Measurements from ENCODE around the gene TP53BP1.
A peak's percentile ranks its signal among the peaks of the same experiment; 100 is the strongest.
"Not testable (repeated sequence)": the region's sequence is repeated elsewhere in the genome, so short reads cannot be mapped to it uniquely, and the experiment has no call there.

TP53BP1 gene, protein sequence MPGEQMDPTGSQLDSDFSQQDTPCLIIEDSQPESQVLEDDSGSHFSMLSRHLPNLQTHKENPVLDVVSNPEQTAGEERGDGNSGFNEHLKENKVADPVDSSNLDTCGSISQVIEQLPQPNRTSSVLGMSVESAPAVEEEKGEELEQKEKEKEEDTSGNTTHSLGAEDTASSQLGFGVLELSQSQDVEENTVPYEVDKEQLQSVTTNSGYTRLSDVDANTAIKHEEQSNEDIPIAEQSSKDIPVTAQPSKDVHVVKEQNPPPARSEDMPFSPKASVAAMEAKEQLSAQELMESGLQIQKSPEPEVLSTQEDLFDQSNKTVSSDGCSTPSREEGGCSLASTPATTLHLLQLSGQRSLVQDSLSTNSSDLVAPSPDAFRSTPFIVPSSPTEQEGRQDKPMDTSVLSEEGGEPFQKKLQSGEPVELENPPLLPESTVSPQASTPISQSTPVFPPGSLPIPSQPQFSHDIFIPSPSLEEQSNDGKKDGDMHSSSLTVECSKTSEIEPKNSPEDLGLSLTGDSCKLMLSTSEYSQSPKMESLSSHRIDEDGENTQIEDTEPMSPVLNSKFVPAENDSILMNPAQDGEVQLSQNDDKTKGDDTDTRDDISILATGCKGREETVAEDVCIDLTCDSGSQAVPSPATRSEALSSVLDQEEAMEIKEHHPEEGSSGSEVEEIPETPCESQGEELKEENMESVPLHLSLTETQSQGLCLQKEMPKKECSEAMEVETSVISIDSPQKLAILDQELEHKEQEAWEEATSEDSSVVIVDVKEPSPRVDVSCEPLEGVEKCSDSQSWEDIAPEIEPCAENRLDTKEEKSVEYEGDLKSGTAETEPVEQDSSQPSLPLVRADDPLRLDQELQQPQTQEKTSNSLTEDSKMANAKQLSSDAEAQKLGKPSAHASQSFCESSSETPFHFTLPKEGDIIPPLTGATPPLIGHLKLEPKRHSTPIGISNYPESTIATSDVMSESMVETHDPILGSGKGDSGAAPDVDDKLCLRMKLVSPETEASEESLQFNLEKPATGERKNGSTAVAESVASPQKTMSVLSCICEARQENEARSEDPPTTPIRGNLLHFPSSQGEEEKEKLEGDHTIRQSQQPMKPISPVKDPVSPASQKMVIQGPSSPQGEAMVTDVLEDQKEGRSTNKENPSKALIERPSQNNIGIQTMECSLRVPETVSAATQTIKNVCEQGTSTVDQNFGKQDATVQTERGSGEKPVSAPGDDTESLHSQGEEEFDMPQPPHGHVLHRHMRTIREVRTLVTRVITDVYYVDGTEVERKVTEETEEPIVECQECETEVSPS (N-terminal part only)

DNA sequence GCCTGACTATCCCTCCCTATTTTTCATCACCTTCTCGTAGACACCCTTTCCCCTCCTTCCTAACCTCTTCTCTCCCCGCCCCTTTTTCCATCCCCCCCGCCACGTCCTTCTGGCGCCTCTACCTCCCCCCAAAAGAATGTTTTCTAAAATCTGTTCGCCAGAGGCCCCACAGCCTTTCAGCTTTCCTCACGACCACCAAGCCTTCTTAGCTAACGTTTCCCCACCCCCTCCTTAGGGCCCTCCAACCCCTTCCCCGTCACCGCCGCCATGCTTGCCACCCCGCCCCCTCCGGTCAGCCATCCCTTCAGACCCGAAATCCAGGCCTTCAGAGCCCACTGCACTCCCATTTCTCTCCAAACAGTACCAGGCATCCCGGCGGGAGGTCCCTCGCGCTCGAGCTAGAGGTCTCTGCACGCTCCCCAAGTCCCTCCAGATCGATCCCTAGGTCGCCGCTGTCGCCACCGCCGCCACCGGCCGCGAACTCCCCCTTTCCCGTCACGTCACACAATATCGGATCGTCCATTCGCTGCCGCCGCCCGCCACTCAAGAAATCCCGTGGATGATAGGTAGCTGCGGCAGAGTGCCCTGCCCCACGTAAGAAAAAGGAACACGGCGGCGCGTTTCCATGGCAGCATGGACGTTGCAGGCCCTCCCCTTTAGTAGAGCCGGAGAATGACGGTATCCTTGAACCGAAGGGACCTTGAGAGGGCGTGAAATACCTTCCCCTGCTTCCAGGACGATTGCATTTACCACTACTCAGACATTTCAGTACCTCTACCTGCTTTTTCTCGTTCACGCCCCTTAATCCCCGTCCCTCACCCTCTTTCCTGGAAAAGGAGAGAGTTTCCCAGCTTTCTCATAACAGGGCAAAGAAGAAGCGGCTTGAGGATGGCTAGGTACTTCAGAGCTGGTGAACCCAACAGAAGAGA, at the start of gene TP53BP1:
TSS of gene TP53BP1 (minus strand) at position 484 of the 929 bp plus-strand sequence. CDS start at position 371, 113 bp downstream.
- peak; percentile 90 to 94 for DNase-seq (ENCODE audit: low read depth in 2 of 2)

DNA sequence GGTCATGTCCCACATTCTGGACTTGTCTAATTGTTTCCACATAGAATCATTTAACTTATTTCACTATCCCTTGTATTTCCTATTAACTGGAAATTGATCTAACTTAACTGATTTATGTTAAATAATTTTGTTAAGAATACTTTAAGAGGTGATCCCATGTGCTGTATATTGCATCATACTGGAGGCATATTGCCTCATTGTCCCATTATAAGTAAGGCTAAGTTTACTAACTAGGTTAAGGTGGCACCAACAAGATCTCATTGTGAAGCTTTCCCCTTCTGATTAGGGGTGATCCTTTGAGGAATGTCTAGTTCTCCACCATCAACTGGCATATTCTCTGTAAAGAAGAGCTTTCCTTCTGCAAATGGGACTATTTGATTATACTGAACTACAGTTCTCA, 48.8 kb upstream of the TP53BP1 start:
- DNase-seq (ENCODE audit: low read depth in 2 of 2): no peak

DNA sequence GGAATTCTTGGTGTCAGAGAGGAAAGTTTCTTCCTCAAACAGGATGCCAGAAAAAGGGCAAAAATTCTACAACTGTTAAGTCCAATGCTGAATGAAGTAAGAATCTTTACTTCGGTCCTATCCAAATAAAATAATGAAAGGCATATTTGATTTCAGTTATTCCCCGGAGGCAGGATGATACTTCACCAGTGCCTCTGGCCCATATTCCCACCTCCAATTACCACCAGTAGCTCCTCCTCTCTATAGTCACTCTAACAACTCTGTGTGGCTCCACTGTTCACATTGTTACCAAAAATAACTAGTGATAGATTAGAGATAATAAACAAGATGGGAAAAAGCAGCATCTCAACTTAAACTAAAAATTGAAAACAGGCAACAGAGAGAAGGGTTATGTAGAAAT, 45.1 kb upstream of the TP53BP1 start:
- no peak for DNase-seq (ENCODE audit: low read depth in 2 of 2)

DNA sequence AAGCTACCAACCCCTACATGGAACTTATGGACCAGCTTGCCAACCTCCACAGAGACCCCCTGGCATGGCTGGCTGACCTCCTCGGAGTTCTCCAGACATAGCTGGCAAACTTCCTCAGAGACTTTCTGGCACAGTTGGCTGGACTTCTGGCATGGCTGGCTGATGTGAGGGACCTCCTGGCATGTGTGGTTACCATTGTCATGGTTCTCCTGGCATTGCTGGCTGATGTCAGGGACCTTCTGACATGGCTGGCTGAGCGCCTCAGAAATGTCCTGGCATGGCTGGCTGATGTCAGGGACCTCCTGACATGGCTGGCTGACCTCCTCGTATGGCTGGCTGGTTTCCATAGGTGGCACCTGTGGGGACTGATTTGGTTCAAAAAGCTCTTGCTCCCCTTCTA, 41.9 kb upstream of the TP53BP1 start:
- no peak for DNase-seq (ENCODE audit: low read depth in 2 of 2)

DNA sequence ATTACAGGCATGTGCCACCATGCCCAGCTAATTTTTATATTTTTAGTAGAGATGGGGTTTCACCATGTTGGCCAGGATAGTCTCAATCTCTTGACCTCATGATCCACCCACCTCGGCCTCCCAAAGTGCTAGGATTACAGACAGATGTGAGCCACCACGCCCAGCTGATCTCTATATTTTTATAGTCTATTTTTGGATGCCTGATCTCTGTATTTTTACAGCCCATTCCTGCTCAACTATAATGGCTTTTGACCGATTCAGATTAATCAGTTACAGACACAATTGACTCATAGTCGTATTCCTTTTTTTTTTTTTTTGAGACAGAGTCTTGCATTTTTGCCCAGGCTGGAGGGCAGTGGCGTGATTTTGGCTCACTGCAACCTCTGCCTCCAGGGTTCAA, 39.9 kb upstream of the TP53BP1 start:
- not testable (repeated sequence) for DNase-seq (ENCODE audit: low read depth in 2 of 2)

DNA sequence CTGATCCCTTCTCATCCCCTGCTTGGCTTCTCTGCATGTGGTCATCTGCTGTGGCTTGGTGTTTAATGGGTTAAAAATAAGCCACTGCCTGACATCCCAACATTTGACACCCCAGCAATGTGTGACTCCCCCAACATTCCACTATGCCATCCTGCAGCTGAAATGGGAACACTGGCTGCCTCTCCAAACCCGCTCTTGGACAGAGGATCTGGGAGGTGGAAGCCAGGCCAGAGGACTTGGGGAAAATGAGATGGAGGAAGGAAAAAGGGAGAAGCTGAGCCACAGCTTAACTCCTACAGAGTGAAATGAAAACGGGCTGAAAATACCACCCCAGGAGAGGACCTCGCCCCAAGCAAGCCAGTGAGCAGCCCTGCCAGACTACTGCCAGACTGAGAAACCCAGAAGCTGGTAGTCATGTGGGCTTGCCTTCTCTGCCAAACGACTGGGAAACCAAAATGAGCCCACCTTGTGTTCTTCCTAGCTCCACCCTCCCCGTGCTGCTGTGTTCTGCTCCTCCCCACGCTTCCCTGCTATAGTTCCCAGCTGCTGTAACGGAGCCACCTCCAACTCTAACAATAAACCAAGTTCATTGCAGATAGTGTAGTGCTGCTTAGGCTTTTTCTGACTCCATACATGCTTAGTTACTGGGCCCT, 38.2 kb upstream of the TP53BP1 start:
- no peak for DNase-seq (ENCODE audit: low read depth in 2 of 2)

DNA sequence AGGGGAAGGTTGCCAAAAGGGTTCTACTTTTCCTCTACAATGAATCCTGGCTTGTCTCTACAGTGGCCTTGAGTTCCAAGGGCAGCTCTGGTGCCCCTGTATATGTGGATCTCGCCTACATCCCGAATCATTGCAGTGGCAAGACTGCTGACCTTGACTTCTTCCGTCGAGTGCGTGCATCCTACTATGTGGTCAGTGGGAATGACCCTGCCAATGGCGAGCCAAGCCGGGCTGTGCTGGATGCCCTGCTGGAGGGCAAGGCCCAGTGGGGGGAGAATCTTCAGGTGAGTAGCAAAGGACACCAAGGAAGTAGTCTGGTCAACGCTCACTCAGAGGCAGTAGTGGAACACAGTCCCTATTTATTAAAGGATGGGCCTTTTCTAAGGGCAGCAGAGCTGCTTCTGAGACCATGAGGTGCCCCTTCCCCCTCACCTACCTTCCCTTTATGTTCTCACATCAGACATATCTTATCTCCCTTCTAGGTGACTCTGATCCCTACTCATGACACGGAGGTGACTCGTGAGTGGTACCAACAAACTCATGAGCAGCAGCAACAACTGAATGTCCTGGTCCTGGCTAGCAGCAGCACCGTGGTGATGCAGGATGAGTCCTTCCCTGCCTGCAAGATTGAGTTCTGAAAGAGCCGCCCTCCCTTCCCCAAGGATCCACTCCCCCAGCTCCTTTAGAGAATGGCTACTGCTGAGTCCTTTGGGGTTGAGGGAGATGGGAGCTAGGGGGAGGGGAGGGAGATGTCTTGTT, 36.8 kb upstream of the TP53BP1 start:
- no peak for DNase-seq (ENCODE audit: low read depth in 2 of 2)

DNA sequence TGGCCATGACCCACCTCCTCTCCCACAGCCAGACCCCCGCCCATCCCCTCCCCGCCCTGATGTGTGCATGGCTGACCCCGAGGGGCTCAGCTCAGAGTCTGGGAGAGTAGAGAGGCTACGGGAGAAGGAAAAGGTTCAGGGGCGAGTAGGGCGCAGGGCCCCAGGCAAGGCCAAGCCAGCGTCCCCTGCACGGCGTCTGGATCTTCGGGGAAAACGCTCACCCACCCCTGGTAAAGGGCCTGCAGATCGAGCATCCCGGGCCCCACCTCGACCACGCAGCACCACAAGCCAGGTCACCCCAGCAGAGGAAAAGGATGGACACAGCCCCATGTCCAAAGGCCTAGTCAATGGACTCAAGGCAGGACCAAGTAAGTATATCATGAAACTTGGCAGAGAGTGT, 36.2 kb upstream of the TP53BP1 start:
- DNase-seq (ENCODE audit: low read depth in 2 of 2): no peak

DNA sequence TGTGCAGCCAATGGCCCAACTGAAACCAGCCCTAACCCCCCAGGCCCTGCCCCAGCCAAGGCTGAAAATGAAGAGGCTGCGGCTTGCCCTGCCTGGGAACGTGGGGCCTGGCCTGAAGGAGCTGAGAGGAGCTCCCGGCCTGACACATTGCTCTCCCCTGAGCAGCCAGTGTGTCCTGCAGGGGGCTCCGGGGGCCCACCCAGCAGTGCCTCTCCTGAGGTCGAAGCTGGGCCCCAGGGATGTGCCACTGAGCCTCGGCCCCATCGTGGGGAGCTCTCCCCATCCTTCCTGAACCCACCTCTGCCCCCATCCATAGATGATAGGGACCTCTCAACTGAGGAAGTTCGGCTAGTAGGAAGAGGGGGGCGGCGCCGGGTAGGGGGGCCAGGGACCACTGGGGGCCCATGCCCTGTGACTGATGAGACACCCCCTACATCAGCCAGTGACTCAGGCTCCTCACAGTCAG, 35.6 kb upstream of the TP53BP1 start:
- DNase-seq (ENCODE audit: low read depth in 2 of 2): no peak

DNA sequence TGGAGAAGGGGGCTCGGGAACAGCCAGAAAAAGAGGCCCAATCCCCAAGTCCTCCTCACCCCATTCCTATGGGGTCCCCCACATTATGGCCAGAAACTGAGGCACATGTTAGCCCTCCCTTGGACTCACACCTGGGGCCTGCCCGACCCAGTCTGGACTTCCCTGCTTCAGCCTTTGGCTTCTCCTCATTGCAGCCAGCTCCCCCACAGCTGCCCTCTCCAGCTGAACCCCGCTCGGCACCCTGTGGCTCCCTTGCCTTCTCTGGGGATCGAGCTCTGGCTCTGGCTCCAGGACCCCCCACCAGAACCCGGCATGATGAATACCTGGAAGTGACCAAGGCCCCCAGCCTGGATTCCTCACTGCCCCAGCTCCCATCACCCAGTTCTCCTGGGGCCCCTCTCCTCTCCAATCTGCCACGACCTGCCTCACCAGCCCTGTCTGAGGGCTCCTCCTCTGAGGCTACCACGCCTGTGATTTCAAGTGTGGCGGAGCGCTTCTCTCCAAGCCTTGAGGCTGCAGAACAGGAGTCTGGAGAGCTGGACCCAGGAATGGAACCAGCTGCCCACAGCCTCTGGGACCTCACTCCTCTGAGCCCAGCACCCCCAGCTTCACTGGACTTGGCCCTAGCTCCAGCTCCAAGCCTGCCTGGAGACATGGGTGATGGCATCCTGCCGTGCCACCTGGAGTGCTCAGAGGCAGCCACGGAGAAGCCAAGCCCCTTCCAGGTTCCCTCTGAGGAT, 35.0 kb upstream of the TP53BP1 start:
- no peak for DNase-seq (ENCODE audit: low read depth in 2 of 2)

DNA sequence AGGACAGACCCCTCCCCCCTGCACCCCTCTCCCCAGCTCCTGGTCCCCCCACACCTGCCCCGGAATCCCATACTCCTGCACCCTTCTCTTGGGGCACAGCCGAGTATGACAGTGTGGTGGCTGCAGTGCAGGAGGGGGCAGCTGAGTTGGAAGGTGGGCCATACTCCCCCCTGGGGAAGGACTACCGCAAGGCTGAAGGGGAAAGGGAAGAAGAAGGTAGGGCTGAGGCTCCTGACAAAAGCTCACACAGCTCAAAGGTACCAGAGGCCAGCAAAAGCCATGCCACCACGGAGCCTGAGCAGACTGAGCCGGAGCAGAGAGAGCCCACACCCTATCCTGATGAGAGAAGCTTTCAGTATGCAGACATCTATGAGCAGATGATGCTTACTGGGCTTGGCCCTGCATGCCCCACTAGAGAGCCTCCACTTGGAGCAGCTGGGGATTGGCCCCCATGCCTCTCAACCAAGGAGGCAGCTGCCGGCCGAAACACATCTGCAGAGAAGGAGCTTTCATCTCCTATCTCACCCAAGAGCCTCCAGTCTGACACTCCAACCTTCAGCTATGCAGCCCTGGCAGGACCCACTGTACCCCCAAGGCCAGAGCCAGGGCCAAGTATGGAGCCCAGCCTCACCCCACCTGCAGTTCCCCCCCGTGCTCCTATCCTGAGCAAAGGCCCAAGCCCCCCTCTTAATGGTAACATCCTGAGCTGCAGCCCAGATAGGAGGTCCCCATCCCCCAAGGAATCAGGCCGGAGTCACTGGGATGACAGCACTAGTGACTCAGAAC, 34.3 kb upstream of the TP53BP1 start:
- no peak for DNase-seq (ENCODE audit: low read depth in 2 of 2)

DNA sequence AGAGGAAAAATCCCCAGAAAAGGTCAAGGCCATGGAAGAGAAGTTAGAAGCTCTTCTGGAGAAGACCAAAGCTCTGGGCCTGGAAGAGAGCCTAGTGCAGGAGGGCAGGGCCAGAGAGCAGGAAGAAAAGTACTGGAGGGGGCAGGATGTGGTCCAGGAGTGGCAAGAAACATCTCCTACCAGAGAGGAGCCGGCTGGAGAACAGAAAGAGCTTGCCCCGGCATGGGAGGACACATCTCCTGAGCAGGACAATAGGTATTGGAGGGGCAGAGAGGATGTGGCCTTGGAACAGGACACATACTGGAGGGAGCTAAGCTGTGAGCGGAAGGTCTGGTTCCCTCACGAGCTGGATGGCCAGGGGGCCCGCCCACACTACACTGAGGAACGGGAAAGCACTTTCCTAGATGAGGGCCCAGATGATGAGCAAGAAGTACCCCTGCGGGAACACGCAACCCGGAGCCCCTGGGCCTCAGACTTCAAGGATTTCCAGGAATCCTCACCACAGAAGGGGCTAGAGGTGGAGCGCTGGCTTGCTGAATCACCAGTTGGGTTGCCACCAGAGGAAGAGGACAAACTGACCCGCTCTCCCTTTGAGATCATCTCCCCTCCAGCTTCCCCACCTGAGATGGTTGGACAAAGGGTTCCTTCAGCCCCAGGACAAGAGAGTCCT, 33.4 kb upstream of the TP53BP1 start:
- DNase-seq (ENCODE audit: low read depth in 2 of 2): no peak

DNA sequence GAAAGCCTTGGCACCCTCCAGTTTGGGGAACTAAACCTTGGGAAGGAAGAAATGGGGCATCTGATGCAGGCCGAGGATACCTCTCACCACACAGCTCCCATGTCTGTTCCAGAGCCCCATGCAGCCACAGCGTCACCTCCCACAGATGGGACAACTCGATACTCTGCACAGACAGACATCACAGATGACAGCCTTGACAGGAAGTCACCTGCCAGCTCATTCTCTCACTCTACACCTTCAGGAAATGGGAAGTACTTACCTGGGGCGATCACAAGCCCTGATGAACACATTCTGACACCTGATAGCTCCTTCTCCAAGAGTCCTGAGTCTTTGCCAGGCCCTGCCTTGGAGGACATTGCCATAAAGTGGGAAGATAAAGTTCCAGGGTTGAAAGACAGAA, 32.2 kb upstream of the TP53BP1 start:
- no peak for DNase-seq (ENCODE audit: low read depth in 2 of 2)

DNA sequence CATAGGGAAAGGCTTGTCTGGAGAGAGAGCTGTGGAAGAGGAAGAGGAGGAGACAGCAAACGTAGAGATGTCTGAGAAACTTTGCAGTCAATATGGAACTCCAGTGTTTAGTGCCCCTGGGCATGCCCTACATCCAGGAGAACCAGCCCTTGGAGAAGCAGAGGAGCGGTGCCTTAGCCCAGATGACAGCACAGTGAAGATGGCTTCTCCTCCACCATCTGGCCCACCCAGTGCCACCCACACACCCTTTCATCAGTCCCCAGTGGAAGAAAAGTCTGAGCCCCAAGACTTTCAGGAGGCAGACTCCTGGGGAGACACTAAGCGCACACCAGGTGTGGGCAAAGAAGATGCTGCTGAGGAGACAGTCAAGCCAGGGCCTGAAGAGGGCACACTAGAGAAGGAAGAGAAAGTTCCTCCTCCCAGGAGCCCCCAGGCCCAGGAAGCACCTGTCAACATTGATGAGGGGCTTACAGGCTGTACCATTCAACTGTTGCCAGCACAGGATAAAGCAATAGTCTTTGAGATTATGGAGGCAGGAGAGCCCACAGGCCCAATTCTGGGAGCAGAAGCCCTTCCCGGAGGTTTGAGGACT, 31.4 kb upstream of the TP53BP1 start:
- no peak for DNase-seq (ENCODE audit: low read depth in 2 of 2)

DNA sequence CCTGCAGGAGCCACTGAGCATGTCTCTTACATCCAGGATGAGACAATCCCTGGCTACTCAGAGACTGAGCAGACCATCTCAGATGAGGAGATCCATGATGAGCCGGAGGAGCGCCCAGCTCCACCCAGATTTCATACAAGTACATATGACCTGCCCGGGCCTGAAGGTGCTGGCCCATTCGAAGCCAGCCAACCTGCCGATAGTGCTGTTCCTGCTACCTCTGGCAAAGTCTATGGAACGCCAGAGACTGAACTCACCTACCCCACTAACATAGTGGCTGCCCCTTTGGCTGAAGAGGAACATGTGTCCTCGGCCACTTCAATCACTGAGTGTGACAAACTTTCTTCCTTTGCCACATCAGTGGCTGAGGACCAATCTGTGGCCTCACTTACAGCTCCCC, 30.7 kb upstream of the TP53BP1 start:
- no peak for DNase-seq (ENCODE audit: low read depth in 2 of 2)

DNA sequence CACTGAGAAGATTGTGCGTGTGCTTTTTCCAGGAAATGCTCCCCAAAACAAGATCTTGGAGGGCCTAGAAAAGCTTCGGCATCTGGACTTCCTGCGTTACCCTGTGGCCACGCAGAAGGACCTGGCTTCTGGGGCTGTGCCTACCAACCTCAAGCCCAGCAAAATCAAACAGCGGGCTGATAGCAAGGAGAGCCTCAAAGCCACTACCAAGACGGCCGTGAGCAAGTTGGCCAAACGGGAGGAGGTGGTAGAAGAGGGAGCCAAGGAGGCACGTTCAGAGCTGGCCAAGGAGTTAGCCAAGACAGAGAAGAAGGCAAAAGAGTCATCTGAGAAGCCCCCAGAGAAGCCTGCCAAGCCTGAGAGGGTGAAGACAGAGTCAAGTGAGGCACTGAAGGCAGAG, 29.3 kb upstream of the TP53BP1 start:
- no peak for DNase-seq (ENCODE audit: low read depth in 2 of 2)

DNA sequence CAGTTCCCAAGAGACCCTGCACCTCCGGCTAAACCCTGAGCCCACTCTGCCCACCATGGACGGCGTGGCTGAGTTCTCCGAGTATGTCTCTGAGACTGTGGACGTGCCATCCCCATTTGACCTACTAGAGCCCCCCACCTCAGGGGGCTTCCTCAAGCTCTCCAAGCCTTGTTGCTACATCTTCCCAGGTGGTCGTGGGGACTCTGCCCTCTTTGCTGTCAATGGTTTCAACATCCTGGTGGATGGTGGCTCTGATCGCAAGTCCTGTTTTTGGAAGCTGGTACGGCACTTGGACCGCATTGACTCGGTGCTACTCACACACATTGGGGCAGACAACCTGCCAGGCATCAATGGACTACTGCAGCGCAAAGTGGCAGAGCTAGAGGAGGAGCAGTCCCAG, 28.5 kb upstream of the TP53BP1 start:
- DNase-seq (ENCODE audit: low read depth in 2 of 2): no peak
